ENCODE measurements around the gene TSPO2. TPM values are rescaled to one million over a fixed set of nuclear protein-coding genes. Genes with fewer than 3 reads are reported as not detected.

The TSPO2 gene
- total RNA-seq, 1 donor from 2014 or later: not detected

GRCh38 chr6:41021832-41022231, 20.4 kb upstream of the TSPO2 start:
- H3K36me3 ChIP-seq: no peaks in the 10 kb centered on the region
- DNase-seq: no peak
- H3K27ac ChIP-seq: no peak overlapping the region
- no peak overlapping the region for H3K4me3 ChIP-seq
- no peaks in the 10 kb centered on the region for H3K9me3 ChIP-seq
- TF ChIP-seq, protein P1, sequence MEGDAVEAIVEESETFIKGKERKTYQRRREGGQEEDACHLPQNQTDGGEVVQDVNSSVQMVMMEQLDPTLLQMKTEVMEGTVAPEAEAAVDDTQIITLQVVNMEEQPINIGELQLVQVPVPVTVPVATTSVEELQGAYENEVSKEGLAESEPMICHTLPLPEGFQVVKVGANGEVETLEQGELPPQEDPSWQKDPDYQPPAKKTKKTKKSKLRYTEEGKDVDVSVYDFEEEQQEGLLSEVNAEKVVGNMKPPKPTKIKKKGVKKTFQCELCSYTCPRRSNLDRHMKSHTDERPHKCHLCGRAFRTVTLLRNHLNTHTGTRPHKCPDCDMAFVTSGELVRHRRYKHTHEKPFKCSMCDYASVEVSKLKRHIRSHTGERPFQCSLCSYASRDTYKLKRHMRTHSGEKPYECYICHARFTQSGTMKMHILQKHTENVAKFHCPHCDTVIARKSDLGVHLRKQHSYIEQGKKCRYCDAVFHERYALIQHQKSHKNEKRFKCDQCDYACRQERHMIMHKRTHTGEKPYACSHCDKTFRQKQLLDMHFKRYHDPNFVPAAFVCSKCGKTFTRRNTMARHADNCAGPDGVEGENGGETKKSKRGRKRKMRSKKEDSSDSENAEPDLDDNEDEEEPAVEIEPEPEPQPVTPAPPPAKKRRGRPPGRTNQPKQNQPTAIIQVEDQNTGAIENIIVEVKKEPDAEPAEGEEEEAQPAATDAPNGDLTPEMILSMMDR (IDR thresholded peaks at IDR 0.05): no peak
- no peak for ATAC-seq
- H3K4me1 ChIP-seq: no peaks in the 10 kb centered on the region
- intact Hi-C loops (cut with DNase I): no loop called here
- H3K27me3 ChIP-seq (ENCODE audit: low read depth): no peaks in the 10 kb centered on the region

DNA sequence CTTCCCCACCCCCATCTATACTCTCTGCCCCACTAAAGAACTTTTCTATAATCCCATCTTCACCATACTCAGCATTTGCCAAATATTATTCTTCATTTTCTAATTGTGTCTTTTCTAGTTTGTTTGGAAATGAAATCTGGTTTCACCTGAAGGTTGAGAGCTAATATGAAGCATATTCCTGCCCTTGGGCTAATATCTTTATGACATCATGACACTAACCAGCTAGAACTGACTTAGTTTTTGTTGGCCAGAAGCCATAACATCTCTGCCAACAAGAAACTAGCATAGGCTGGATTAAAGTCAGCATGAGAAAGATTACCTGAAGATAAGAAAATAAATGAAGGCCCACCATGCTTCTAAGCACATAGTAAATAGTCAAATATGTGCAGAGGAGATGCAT, 20.0 kb upstream of the TSPO2 start:
- TF ChIP-seq, protein P1 (IDR thresholded peaks at IDR 0.05): no peak
- H3K27me3 ChIP-seq (ENCODE audit: low read depth): no peaks in the 10 kb centered on the region
- intact Hi-C loops (cut with DNase I): no loop called here
- no peak overlapping the region for H3K27ac ChIP-seq
- no peaks in the 10 kb centered on the region for H3K9me3 ChIP-seq
- H3K36me3 ChIP-seq: no peaks in the 10 kb centered on the region
- peaks cover 4% of the 10 kb centered on the region for H3K4me1 ChIP-seq
- DNase-seq (no peak), ATAC-seq (no peak)
- H3K4me3 ChIP-seq: no peak overlapping the region

GRCh38 chr6:41023114-41023513, 19.2 kb upstream of the TSPO2 start:
- Histone ChIP-seq H3K4me3 (no peak overlapping the region), H3K9me3 (no peaks in the 10 kb centered on the region), H3K4me1 (peaks cover 9% of the 10 kb centered on the region), H3K36me3 (no peaks in the 10 kb centered on the region), H3K27me3 (ENCODE audit: low read depth) (no peaks in the 10 kb centered on the region), H3K27ac (no peak overlapping the region)
- DNase-seq (no peak), ATAC-seq (no peak)
- intact Hi-C loops (cut with DNase I): no loop called here
- TF ChIP-seq, protein P1 (IDR thresholded peaks at IDR 0.05): no peak

DNA sequence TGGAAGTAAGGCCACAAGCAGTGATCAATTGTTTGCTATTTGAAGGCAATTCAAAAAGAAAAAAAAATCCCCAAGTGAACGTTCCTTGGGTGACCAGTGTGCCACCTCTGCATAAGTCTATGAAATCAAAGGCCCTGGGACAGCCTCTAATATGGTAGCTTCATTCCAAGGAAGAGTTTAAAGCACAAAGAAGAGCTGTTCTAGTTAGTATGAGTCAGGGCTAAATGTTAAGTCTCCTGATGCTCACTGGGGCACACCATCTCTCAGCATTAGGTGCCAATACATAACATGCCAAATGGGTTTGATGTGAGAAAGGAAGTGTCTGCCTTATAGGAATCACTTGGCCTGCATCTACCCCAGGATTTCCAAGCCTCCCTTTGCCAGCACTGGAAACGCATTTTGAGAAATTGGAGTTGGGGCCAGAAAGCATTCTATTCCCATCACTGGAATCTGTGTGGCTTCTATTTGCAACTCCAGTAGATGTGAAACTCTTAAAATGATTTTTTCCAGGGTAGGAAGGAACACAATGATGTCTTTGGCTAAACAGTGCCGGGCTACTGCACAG, 16.2 kb upstream of the TSPO2 start:
- Histone ChIP-seq H3K4me3 (no peak overlapping the region), H3K36me3 (no peaks in the 10 kb centered on the region), H3K27ac (no peak overlapping the region), H3K9me3 (no peaks in the 10 kb centered on the region), H3K4me1 (peaks cover 19% of the 10 kb centered on the region), H3K27me3 (ENCODE audit: low read depth) (no peaks in the 10 kb centered on the region)
- no peak for ATAC-seq
- TF ChIP-seq, protein P1 (IDR thresholded peaks at IDR 0.05): no peak
- intact Hi-C loops (cut with DNase I): no loop called here
- no peak for DNase-seq

DNA sequence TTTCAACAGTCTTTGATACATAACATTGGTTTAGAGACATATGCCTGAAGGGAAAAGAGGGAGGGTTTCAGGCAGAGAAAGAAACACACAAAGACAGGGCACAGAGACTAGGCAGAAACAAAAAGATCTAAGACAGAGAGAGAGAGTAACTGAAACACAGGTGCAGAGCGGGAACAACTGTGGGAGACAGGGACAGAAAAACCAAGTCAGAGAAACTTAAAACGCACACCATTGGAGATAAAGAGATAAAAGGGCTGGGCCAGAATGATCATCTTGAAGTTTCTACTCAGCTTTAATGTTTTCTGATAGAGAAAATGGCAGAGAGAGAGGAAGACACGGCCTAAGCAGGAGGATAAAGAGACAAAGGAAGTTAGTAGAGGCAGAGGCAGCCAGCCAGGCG, 15.0 kb upstream of the TSPO2 start:
- H3K27me3 ChIP-seq (ENCODE audit: low read depth): no peaks in the 10 kb centered on the region
- no peak for DNase-seq
- peak overlapping the region; percentile 63 for H3K4me3 ChIP-seq
- H3K27ac ChIP-seq: peak overlapping the region; percentile 39
- intact Hi-C loops (cut with DNase I): no loop called here
- TF ChIP-seq, protein P1 (IDR thresholded peaks at IDR 0.05): no peak
- no peaks in the 10 kb centered on the region for H3K9me3 ChIP-seq
- peaks cover 19% of the 10 kb centered on the region for H3K4me1 ChIP-seq
- ATAC-seq: no peak
- H3K36me3 ChIP-seq: no peaks in the 10 kb centered on the region

All from lower lobe of right lung (tissue), 2 donors.